H1 (cell line): Measurements from ENCODE around the gene DPEP3. TPM values are rescaled to one million over a fixed set of nuclear protein-coding genes. Genes with fewer than 3 reads are reported as not detected.

Experiments used
- CTCF ChIA-PET: fragments of 300-600 bp; sonication (Branson Sonifier 250); formaldehyde crosslinking; loops from one replicate; lab custom pipeline; 2021; ENCODE audit not compliant: partially characterized antibody; lab: Charles Lee
- POLR2A ChIA-PET: fragments of 300-600 bp; sonication (Branson Sonifier 250); formaldehyde crosslinking; loops from one replicate; lab custom pipeline; 2021; ENCODE audit warnings: inconsistent platforms; ENCODE audit not compliant: partially characterized antibody; lab: Charles Lee
- DNase-seq, 2 experiments: peaks; one replicate each; pipeline versions ENCODE4 v3.0.0 to v3.0.0-alpha.2; 2010 to 2022; ENCODE audit warnings: low spot score in 2 of 2, low read depth in 1 of 2, mixed read lengths in 1 of 2
- FAIRE-seq: peaks from 2 replicates; lab custom pipeline; 2011; peaks lifted over from hg19 to GRCh38; lab: Jason Lieb, UNC
- H2AFZ ChIP-seq: 2 replicates; pipeline ENCODE4 v1.8.1; 2012; ENCODE audit warnings: low read length, inconsistent platforms
- H2AK5ac ChIP-seq: 2 replicates; pipeline ENCODE4 v1.6.1; 2013; ENCODE audit warnings: low read depth, low read length
- H2BK120ac ChIP-seq: replicated peaks from 2 replicates; pipeline ENCODE3; 2013; ENCODE audit warnings: low read depth, low read length, inconsistent platforms
- H2BK12ac ChIP-seq: 2 replicates; pipeline ENCODE4 v1.6.1; 2013; ENCODE audit warnings: low read depth, low read length
- H2BK15ac ChIP-seq: 2 replicates; pipeline ENCODE4 v1.6.1; 2013; ENCODE audit warnings: low read length
- H2BK20ac ChIP-seq: 2 replicates; pipeline ENCODE4 v1.6.1; 2013; ENCODE audit warnings: low read length
- H2BK5ac ChIP-seq: 2 replicates; pipeline ENCODE4 v1.6.1; 2013; ENCODE audit warnings: low read depth, low read length
- H3K14ac ChIP-seq: 2 replicates; pipeline ENCODE4 v1.6.1; 2013; ENCODE audit warnings: inconsistent platforms; ENCODE audit not compliant: insufficient read length
- H3K18ac ChIP-seq: 2 replicates; pipeline ENCODE4 v1.6.1; 2013; ENCODE audit warnings: low read length; ENCODE audit errors: extremely low read depth
- H3K23ac ChIP-seq: 2 replicates; pipeline ENCODE4 v1.6.1; 2013; ENCODE audit warnings: inconsistent platforms; ENCODE audit not compliant: insufficient read length
- H3K23me2 ChIP-seq: 2 replicates; pipeline ENCODE4 v1.6.1; 2013; ENCODE audit warnings: low read depth, low read length
- H3K27ac ChIP-seq: 2 replicates; pipeline ENCODE4 v1.6.1; 2011; ENCODE audit warnings: low read depth, low read length, inconsistent platforms
- H3K27me3 ChIP-seq, 4 experiments: replicated peaks in 1 of 4; 1 replicate in 1 of 4; 2 replicates in 3 of 4; pipeline versions ENCODE4 v1.6.1 to v1.8.1; 2011 to 2013; ENCODE audit warnings: low read length in 3 of 4, mild to moderate bottlenecking in 3 of 4, inconsistent platforms in 2 of 4, mixed read lengths in 2 of 4, moderate library complexity in 1 of 4; ENCODE audit not compliant: control insufficient read depth in 3 of 4, insufficient read depth in 3 of 4; ENCODE audit errors: extremely low read depth in 1 of 4
- H3K36me3 ChIP-seq, 4 experiments: 2 replicates each; pipeline versions ENCODE4 v1.6.1 to v1.8.1; 2011 to 2013; ENCODE audit warnings: mild to moderate bottlenecking in 4 of 4, low read length in 3 of 4, moderate library complexity in 2 of 4, control low read depth in 1 of 4, inconsistent platforms in 1 of 4; ENCODE audit not compliant: insufficient read depth in 4 of 4, control insufficient read depth in 2 of 4
- H3K4ac ChIP-seq: replicated peaks from 2 replicates; pipeline ENCODE3; 2013; ENCODE audit warnings: low read length, low read depth, mixed read lengths, inconsistent platforms; ENCODE audit not compliant: insufficient read length
- H3K4me1 ChIP-seq, 4 experiments: replicated peaks in 1 of 4; 1 replicate in 1 of 4; 2 replicates in 3 of 4; pipeline versions ENCODE4 v1.6.1 to v1.8.1; 2011 to 2013; ENCODE audit warnings: low read length in 3 of 4, inconsistent platforms in 2 of 4, mixed read lengths in 1 of 4; ENCODE audit not compliant: insufficient read depth in 4 of 4, control insufficient read depth in 3 of 4
- H3K4me2 ChIP-seq, 2 experiments: 2 replicates each; pipeline versions ENCODE4 v1.6.1 to v1.8.1; 2011 to 2013; ENCODE audit warnings: low read depth in 2 of 2, low read length in 2 of 2, control low read depth in 1 of 2, inconsistent platforms in 1 of 2, mild to moderate bottlenecking in 1 of 2; ENCODE audit not compliant: insufficient read depth in 1 of 2
- H3K4me3 ChIP-seq, 4 experiments: fragments of 200-600, 300-600 bp in 1 of 4; sonication (generic), shearing (Covaris generic), sonication (Bioruptor Twin) in 1 of 4; 2 replicates each; pipeline versions ENCODE4 v1.5.1 to v1.8.1; 2011 to 2016; ENCODE audit warnings: low read length in 4 of 4, low read depth in 3 of 4, control low read depth in 2 of 4, inconsistent platforms in 2 of 4, mild to moderate bottlenecking in 2 of 4, mixed read lengths in 1 of 4, moderate library complexity in 1 of 4; ENCODE audit not compliant: insufficient read depth in 2 of 4; ENCODE audit errors: extremely low read depth in 1 of 4
- H3K56ac ChIP-seq: replicated peaks from 2 replicates; pipeline ENCODE3; 2013; ENCODE audit warnings: low read depth, mild to moderate bottlenecking, mixed read lengths, low read length, inconsistent platforms; ENCODE audit not compliant: insufficient read length
- H3K79me1 ChIP-seq: 2 replicates; pipeline ENCODE4 v1.6.1; 2013; ENCODE audit warnings: low read depth, low read length, control low read depth
- H3K79me2 ChIP-seq, 2 experiments: 2 replicates each; pipeline versions ENCODE4 v1.6.1 to v1.8.1; 2012 to 2013; ENCODE audit warnings: low read length in 2 of 2, mild to moderate bottlenecking in 2 of 2, inconsistent platforms in 1 of 2; ENCODE audit not compliant: insufficient read depth in 2 of 2, control insufficient read depth in 1 of 2
- H3K9ac ChIP-seq, 4 experiments: replicated peaks in 1 of 4; 1 replicate in 1 of 4; 2 replicates in 3 of 4; pipeline versions ENCODE4 v1.6.1 to v1.8.1; 2011 to 2013; ENCODE audit warnings: low read depth in 3 of 4, low read length in 3 of 4, control low read depth in 2 of 4, mild to moderate bottlenecking in 2 of 4, moderate library complexity in 2 of 4, inconsistent platforms in 1 of 4; ENCODE audit errors: extremely low read depth in 1 of 4
- H3K9me3 ChIP-seq, 2 experiments: 2 replicates each; pipeline versions ENCODE4 v1.6.1 to v1.8.1; 2012 to 2013; ENCODE audit warnings: mild to moderate bottlenecking in 2 of 2, moderate library complexity in 2 of 2, control low read depth in 1 of 2, inconsistent platforms in 1 of 2, low read depth in 1 of 2, low read length in 1 of 2, mixed read lengths in 1 of 2; ENCODE audit not compliant: insufficient read depth in 2 of 2
- H4K20me1 ChIP-seq, 2 experiments: replicated peaks in 1 of 2; 2 replicates each; pipeline versions ENCODE3 to v1.8.1; 2011 to 2013; ENCODE audit warnings: inconsistent platforms in 2 of 2, low read length in 2 of 2, mild to moderate bottlenecking in 1 of 2; ENCODE audit not compliant: insufficient read depth in 2 of 2, control insufficient read depth in 1 of 2
- H4K5ac ChIP-seq: 2 replicates; pipeline ENCODE4 v1.6.1; 2013; ENCODE audit warnings: low read length, low read depth, mixed read lengths, inconsistent platforms; ENCODE audit not compliant: insufficient read length
- H4K8ac ChIP-seq: 2 replicates; pipeline ENCODE4 v1.8.0; 2013; ENCODE audit warnings: mild to moderate bottlenecking, moderate library complexity, low read length, inconsistent platforms; ENCODE audit not compliant: insufficient read depth; ENCODE audit errors: extremely low read depth
- H4K91ac ChIP-seq: replicated peaks from 2 replicates; pipeline ENCODE3; 2013; ENCODE audit warnings: low read length, mixed read lengths, inconsistent platforms; ENCODE audit not compliant: insufficient read length
- ASH2L ChIP-seq: fragments of 200-600, 300-600 bp; sonication (generic); IDR thresholded peaks from one replicate; pipeline ENCODE4 v1.7.1; 2017; ENCODE audit warnings: low read length
- ATF2 ChIP-seq: IDR thresholded peaks from 2 replicates; pipeline ENCODE4 v1.6.1; 2012; ENCODE audit warnings: low read length, inconsistent platforms
- BACH1 ChIP-seq: IDR thresholded peaks from 2 replicates; pipeline ENCODE4 v1.6.1; 2012; ENCODE audit warnings: low read length, improper control_type of control experiment
- CHD2 ChIP-seq: IDR thresholded peaks from 2 replicates; pipeline ENCODE4 v1.6.1; 2012; ENCODE audit warnings: low read length, improper control_type of control experiment
- CTBP2 ChIP-seq: IDR thresholded peaks from 2 replicates; pipeline ENCODE4 v1.7.0; 2011; ENCODE audit warnings: borderline replicate concordance, mild to moderate bottlenecking, moderate library complexity, mixed read lengths, low read length; ENCODE audit not compliant: insufficient read depth, insufficient read length
- MAX ChIP-seq: IDR thresholded peaks from 2 replicates; pipeline ENCODE4 v1.6.1; 2012; ENCODE audit warnings: inconsistent platforms
- RBBP5 ChIP-seq: IDR thresholded peaks from 2 replicates; pipeline ENCODE4 v1.7.1; 2012; ENCODE audit warnings: low read depth, mild to moderate bottlenecking, inconsistent platforms, low read length, moderate library complexity, borderline replicate concordance
- SP4 ChIP-seq: IDR thresholded peaks from 2 replicates; pipeline ENCODE4 v1.6.1; 2012; ENCODE audit warnings: low read length, inconsistent platforms
- TCF12 ChIP-seq: IDR thresholded peaks from 2 replicates; pipeline ENCODE4 v1.6.1; 2011; ENCODE audit warnings: low read depth, mild to moderate bottlenecking, low read length
- YY1 ChIP-seq: IDR thresholded peaks from 2 replicates; pipeline ENCODE4 v1.6.1; 2011; ENCODE audit warnings: low read depth, mild to moderate bottlenecking, low read length
- WGBS, 2 experiments: shearing (Covaris generic) in 1 of 2; methylation state at CpG; one replicate each; pipeline versions ENCODE4 v1.1.6 to v1.1.7; 2013 to 2015; ENCODE audit warnings: low lambda C conversion rate in 2 of 2, mixed read lengths in 2 of 2, inconsistent platforms in 1 of 2, low coverage in 1 of 2, missing lambda C conversion rate in 1 of 2; ENCODE audit not compliant: insufficient replicate concordance in 2 of 2, insufficient coverage in 1 of 2, insufficient read length in 1 of 2; ENCODE audit errors: extremely low coverage in 1 of 2, missing lambda C conversion rate in 1 of 2; 5-methylcytosine and 5-hydroxymethylcytosine counted together
- polyA plus RNA-seq, 7 experiments: library from polyadenylated mRNA; depleted of rRNA in 3 of 7; stranded (reverse) in 5 of 7; unstranded in 2 of 7; fragments of >200 nt in 5 of 7; fragments of 200-250 nt in 2 of 7; gene quantifications; 1 replicate in 5 of 7; 2 replicates in 1 of 7; 4 replicates in 1 of 7; pipeline versions ENCODE4 v1.2.1 to v1.2.3, GENCODE V29; 2011 to 2013; ENCODE audit warnings: missing spikeins in 2 of 7, mixed read lengths in 2 of 7
- total RNA-seq: library from RNA; stranded (reverse); fragmentation: NEBNext Ultra II Directional; extraction: Animal tissue kit (Norgen Biotek cat#: 25700); gene quantifications from 2 replicates; pipeline ENCODE4 v1.2.1, GENCODE V29; 2021

Gene DPEP3
- total and polyA plus RNA-seq, 2 of the 8 experiments (the other 6 are each of a cell fraction or from before 2014, with no cell fraction given) = 6.5 to 9.9 TPM

- no peak for FAIRE-seq
Observed at GRCh38 chr16:68003031-68003430, 22.7 kb upstream of the DPEP3 start.

More at GRCh38 chr16:68003031-68003430, 22.7 kb upstream of the DPEP3 start:
- Histone ChIP-seq H3K18ac (no peak overlapping the region), H4K20me1 (no peaks in the 10 kb centered on the region), H3K79me1 (no peaks in the 10 kb centered on the region; the same call in 1 of the 2 replicates), H3K14ac (no peak overlapping the region), H4K8ac (no peak overlapping the region), H3K79me2 (no peaks in the 10 kb centered on the region), H2BK12ac (no peak overlapping the region), H2BK20ac (no peak overlapping the region), H2BK120ac (no peak overlapping the region), H3K56ac (no peak overlapping the region), H3K9me3 (no peaks in the 10 kb centered on the region), H3K9ac (no peak overlapping the region), H3K36me3 (no peaks in the 10 kb centered on the region), H2AFZ (no peak overlapping the region), H3K23ac (no peak overlapping the region), H3K27me3 (no peaks in the 10 kb centered on the region), H3K4me2 (no peak overlapping the region), H2BK5ac (no peak overlapping the region), H3K4me3 (no peak overlapping the region), H3K27ac (no peak overlapping the region), H3K4ac (no peak overlapping the region), H3K4me1 (no peaks in the 10 kb centered on the region; a peak in 1 of 7 replicates), H3K23me2 (no peaks in the 10 kb centered on the region), H2BK15ac (no peak overlapping the region), H4K91ac (no peak overlapping the region), H4K5ac (no peak overlapping the region), H2AK5ac (no peak overlapping the region)
- TF ChIP-seq RBBP5 (no peak), CTBP2 (no peak), ASH2L (no peak), BACH1 (no peak), YY1 (no peak), CHD2 (no peak), ATF2 (no peak), MAX (no peak), SP4 (no peak), TCF12 (no peak)
- ChIA-PET POLR2A (interaction anchor here (4.5 kb wide), 1 partner anchor 20 kb away, joined by 23 read pairs; the partner anchor contains the start of genes DDX28 and DUS2), CTCF (interaction anchor here (0.6 to 1.8 kb wide), 5 partner anchors 12 to 1751 kb away, joined by 3 to 5 read pairs (median 4); partner anchors contain the start of genes DDX28 and DUS2)
- no peak for DNase-seq
- 89% methylated on average over 4 of the region's 4 CpGs; no CpG with 5 or more reads in 1 of the 2 experiments for WGBS, 2 experiments
